Esophagus squamous epithelium (tissue), 4 donors: ENCODE data around the gene MAN2C1.

Source experiments
- POLR2A ChIP-seq, 4 donors: fragments of 450-650 bp; IDR thresholded peaks; one replicate each; pipeline ENCODE4 v1.6.1; 2017; ENCODE audit warnings: antibody characterized with exemption in 4 of 4, mild to moderate bottlenecking in 4 of 4, moderate library complexity in 3 of 4
- TF ChIP-seq, protein P1 (sequence below), 6 experiments: fragments of 450-650 bp in 4 of 6; fragments of 200-600 bp in 2 of 6; sonication (generic) in 2 of 6; IDR thresholded peaks; one replicate each; pipeline ENCODE4 v1.5.1; 2016 to 2019; ENCODE audit warnings: antibody characterized with exemption in 6 of 6, mild to moderate bottlenecking in 4 of 6, moderate library complexity in 4 of 6

DNA sequence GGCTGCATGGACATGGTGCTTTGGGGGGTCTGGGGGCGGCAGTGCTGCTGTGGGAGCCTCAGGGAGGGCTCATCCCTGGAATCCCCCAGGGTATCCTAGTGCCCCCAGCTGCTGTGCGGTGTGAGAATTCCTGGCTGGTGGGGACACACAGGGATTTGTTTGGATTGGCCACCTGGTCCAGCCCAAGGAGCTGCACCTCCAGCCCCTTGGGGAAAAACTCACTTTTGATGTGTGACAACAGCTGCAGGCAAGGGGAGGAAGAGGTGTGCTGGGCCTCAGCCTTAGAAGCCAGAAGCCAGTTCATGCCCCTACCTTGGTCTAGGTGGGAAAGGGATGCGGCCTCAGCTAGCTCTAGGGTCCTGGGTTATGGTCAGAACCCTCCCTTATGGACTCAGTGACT lies 40.9 kb downstream of the MAN2C1 start:
- no peak for TF ChIP-seq POLR2A (IDR thresholded peaks at IDR 0.05)
- TF ChIP-seq, protein P1, sequence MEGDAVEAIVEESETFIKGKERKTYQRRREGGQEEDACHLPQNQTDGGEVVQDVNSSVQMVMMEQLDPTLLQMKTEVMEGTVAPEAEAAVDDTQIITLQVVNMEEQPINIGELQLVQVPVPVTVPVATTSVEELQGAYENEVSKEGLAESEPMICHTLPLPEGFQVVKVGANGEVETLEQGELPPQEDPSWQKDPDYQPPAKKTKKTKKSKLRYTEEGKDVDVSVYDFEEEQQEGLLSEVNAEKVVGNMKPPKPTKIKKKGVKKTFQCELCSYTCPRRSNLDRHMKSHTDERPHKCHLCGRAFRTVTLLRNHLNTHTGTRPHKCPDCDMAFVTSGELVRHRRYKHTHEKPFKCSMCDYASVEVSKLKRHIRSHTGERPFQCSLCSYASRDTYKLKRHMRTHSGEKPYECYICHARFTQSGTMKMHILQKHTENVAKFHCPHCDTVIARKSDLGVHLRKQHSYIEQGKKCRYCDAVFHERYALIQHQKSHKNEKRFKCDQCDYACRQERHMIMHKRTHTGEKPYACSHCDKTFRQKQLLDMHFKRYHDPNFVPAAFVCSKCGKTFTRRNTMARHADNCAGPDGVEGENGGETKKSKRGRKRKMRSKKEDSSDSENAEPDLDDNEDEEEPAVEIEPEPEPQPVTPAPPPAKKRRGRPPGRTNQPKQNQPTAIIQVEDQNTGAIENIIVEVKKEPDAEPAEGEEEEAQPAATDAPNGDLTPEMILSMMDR (IDR thresholded peaks at IDR 0.05), result no peak
